Activated naive CD4-positive, alpha-beta T cell treated with anti-CD3 and anti-CD28 coated beads, Interleukin-2, amount 50 U/mL, for 24 hours (primary cell): Measurements from ENCODE around the gene DDX24.

Source experiments
- H3K27ac Mint-ChIP-seq: one replicate; pipeline ENCODE4 v1.8.0; 2021; ENCODE audit warnings: mild to moderate bottlenecking, mixed read lengths
- H3K27me3 Mint-ChIP-seq: one replicate; pipeline ENCODE4 v1.8.0; 2021; ENCODE audit warnings: mixed read lengths
- H3K36me3 Mint-ChIP-seq: one replicate; pipeline ENCODE4 v1.8.0; 2021; ENCODE audit warnings: mixed read lengths
- H3K4me1 Mint-ChIP-seq: one replicate; pipeline ENCODE4 v1.8.0; 2021; ENCODE audit warnings: mixed read lengths
- H3K4me3 Mint-ChIP-seq: one replicate; pipeline ENCODE4 v1.8.0; 2021; ENCODE audit warnings: mild to moderate bottlenecking, mixed read lengths
- H3K9me3 Mint-ChIP-seq: one replicate; pipeline ENCODE4 v1.8.0; 2021; ENCODE audit warnings: mixed read lengths

The DDX24 gene

GRCh38 chr14:94004015-94004414 lies 77.0 kb downstream of the DDX24 start:
- Mint-ChIP-seq H3K27ac (no peak overlapping the region), H3K4me1 (peaks cover 5% of the 10 kb centered on the region), H3K36me3 (no peaks in the 10 kb centered on the region), H3K4me3 (no peak overlapping the region), H3K9me3 (no peaks in the 10 kb centered on the region), H3K27me3 (no peaks in the 10 kb centered on the region)

GRCh38 chr14:94003397-94003796 lies 77.6 kb downstream of the DDX24 start:
- Mint-ChIP-seq H3K4me3 (no peak overlapping the region), H3K27ac (no peak overlapping the region), H3K27me3 (no peaks in the 10 kb centered on the region), H3K36me3 (no peaks in the 10 kb centered on the region), H3K9me3 (no peaks in the 10 kb centered on the region), H3K4me1 (peaks cover 5% of the 10 kb centered on the region)

DNA sequence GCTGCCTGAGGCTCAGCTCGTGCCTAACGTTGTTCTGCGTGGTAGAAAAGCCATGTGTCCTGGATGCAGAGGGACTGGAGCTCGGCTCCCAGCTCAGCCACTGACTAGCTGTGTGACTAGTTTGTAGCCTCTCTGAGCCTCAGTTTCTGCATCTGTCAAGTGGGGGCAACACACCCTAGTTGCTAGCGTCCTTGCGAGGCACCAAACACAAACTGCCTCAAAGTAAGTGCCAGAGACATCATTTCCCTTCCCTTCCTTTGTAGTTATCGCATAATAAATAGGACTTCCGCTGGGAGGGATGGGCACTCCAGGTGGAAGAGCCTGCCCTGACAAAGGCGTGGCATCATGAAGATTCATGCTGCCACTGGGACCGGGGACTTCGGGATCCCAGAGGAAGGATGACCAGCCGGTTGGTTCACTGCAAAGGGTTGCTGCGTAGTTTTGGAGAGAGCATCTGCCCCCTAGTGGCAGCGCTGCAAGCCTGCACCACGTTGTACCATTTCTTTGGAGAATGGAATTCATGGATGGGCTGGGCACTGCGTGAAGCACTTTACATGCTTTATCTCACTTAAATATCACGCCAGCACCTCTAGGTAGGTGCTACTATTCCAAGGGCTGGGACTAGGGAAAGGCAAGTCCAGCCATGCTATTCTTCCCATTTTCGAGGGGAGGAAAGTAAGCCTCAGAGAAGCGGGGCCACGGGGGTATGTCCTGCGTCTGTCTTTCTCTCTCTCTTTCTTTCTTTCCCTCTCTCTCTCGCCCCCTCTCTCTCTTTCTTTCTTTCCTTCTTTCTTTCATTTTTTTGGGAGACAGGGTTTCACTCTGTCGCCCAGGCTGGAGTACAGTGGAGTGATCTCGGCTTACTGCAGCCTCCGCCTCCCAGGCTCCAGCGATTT lies 79.3 kb downstream of the DDX24 start:
- Mint-ChIP-seq H3K9me3 (no peaks in the 10 kb centered on the region), H3K27ac (no peak overlapping the region), H3K4me3 (no peak overlapping the region)

DNA sequence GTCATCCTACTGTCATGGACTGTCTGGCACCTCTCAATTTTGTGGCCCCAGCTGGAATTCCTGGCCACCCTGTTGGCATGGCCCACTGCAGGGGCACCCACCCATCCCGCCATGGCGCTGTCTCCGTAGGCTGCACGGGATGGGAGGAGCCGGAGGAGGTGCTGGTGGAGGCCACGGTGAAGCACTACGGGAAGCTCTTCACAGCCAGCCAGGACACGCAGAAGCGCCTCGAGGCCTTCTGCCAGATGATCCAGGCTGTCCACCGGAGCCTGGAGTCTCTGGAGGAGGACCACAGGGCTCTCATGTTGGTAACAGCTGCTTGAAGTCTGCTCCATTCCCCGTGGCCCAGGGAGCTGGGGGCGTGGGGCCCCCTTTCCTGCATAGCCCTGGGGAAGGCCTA lies 80.0 kb downstream of the DDX24 start:
- H3K36me3 Mint-ChIP-seq, result no peaks in the 10 kb centered on the region
- peaks cover 6% of the 10 kb centered on the region for H3K4me1 Mint-ChIP-seq
- H3K4me3 Mint-ChIP-seq, result no peak overlapping the region
- no peaks in the 10 kb centered on the region for H3K27me3 Mint-ChIP-seq
- H3K27ac Mint-ChIP-seq, result no peak overlapping the region
- no peaks in the 10 kb centered on the region for H3K9me3 Mint-ChIP-seq

More for the DNA sequence above, 79.3 kb downstream of the DDX24 start:
- Mint-ChIP-seq H3K4me1 (peaks cover 5% of the 10 kb centered on the region), H3K27me3 (no peaks in the 10 kb centered on the region), H3K36me3 (no peaks in the 10 kb centered on the region)

GRCh38 chr14:94000267-94000666 lies 80.7 kb downstream of the DDX24 start:
- H3K27me3 Mint-ChIP-seq, result no peaks in the 10 kb centered on the region
- H3K36me3 Mint-ChIP-seq, result no peaks in the 10 kb centered on the region
- H3K4me3 Mint-ChIP-seq, result no peak overlapping the region
- peak overlapping the region; percentile 52 for H3K27ac Mint-ChIP-seq
- H3K4me1 Mint-ChIP-seq, result peaks cover 10% of the 10 kb centered on the region
- no peaks in the 10 kb centered on the region for H3K9me3 Mint-ChIP-seq

DNA sequence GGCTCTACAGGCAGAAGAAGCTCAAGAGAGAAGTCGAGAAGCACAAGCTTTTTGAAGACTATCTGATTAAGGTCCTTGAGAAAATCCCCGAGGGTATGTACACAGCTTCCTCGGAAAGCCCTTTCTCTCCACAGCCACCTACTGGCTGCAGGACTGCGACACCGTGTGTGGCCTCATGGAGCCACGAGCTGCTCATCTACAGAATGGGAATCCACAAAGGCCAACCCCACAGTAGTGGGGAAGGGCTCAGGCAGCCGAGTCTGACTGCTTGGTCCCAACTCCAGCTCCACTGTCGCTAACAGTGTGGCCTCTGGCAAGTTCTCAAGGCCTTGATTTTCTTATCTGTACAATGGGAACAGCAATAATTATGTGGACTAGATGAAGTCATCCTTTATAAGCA lies 81.4 kb downstream of the DDX24 start:
- H3K27ac Mint-ChIP-seq, result peak overlapping the region; percentile 63
- H3K4me1 Mint-ChIP-seq, result peaks cover 16% of the 10 kb centered on the region
- no peaks in the 10 kb centered on the region for H3K27me3 Mint-ChIP-seq
- no peaks in the 10 kb centered on the region for H3K9me3 Mint-ChIP-seq
- no peaks in the 10 kb centered on the region for H3K36me3 Mint-ChIP-seq
- no peak overlapping the region for H3K4me3 Mint-ChIP-seq

DNA sequence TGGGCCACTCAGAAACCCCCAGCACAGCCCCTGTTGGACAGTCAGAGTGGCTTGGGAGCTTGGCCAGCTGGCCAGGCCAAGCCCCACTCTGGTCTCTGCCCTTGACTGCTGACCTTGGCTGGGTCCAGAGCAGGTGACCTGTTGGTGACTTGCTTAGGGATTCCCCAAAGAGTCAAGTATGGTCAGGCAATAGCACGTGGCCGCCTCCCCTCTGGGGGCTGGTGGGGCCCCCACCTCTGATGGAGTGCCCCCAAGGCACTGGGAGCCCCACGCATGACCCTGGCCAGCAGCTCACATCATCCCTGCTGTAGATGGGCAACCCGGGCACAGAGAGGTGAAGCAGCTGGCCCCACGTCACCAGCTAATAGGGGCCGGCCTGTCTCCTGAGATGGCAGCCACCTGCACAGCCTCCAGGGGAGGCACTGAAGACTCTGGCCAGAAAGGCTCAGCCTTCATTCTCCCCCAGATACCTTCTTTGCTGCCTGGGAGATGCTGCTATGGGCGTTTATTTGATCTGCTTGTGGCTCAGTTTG lies 82.1 kb downstream of the DDX24 start:
- Mint-ChIP-seq H3K27ac (peak overlapping the region; percentile 63), H3K4me1 (peaks cover 16% of the 10 kb centered on the region), H3K9me3 (no peaks in the 10 kb centered on the region), H3K4me3 (no peak overlapping the region), H3K36me3 (no peaks in the 10 kb centered on the region), H3K27me3 (no peaks in the 10 kb centered on the region)
